SIG-M5 treated with dmso at 0.1 percent for 504 hours (cell line): ENCODE results near the gene SERPINB11.
"Not testable (repeated sequence)": the region's sequence is repeated elsewhere in the genome, so short reads cannot be mapped to it uniquely, and the experiment has no call there.

ENCODE experiments used
- DNase-seq: peaks from one replicate; lab custom pipeline; 2025; ENCODE audit not compliant: unreplicated experiment; lab: John Stamatoyannopoulos, UW

The SERPINB11 gene

GRCh38 chr18:63725682-63726480 lies 23.1 kb downstream of the SERPINB11 start:
- no peak for DNase-seq

DNA sequence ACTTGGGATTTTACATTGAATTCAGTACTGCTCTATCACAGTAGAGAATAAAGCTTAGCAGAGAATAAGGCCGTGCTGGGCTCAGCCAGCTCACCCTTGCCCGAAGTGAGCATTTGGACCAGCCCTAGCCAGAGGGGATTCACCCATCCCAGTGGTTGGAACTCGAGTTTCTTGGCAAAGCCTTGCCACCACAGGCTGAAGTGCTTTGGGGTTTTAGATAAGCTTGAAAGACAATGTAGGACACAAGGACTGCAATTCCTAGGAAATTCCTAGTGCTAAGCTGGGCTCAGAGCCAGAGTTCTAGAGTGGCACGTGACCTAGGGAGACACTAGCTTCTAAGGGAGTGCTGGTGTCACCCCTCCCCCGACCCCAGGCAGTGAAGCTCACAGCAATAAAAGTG lies 28.0 kb downstream of the SERPINB11 start:
- no peak for DNase-seq

DNA sequence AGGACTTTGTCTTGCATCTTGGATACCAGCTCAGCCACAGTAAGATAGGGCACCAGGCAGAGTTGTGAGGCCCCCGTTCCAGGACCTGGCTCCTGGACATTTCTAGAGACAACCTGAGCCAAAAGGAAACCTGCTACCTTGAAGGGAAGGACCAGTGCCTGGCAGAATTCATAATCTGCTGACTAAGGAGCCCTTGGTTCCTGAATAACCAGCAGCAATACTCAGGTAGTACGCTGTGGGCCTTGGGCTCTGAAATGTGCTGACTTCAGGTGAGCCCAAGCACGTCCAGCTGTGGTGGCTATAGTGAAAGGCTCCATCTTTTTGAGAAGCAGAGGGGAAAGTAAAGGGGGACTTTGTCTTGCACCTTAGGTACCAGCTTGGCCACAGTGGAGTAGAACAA lies 28.5 kb downstream of the SERPINB11 start:
- no peak for DNase-seq

DNA sequence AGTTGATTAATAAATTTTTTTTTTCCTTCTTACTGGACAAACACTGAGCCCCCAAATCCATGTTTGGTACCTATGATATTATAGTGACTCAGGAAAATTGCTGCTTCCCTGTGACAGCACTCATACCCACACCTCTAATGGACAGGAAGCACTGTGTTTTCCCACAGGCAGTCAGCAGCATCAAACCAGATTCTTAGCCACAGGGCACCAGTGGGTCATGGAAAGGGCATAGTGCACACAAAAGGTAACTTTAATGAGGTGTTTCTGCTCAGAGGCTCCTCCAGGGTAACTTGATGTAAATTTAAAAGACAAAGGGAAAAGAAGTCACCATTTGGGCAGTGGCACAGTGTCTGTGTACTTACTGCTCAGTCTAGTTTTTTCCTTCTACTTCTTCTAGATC lies 34.1 kb downstream of the SERPINB11 start:
- DNase-seq: no peak

GRCh38 chr18:63741769-63742168 lies 39.0 kb downstream of the SERPINB11 start:
- DNase-seq: no peak

- DNase-seq: no peak
These were observed 44.2 kb downstream of the SERPINB11 start for GRCh38 chr18:63747006-63747405.

DNA sequence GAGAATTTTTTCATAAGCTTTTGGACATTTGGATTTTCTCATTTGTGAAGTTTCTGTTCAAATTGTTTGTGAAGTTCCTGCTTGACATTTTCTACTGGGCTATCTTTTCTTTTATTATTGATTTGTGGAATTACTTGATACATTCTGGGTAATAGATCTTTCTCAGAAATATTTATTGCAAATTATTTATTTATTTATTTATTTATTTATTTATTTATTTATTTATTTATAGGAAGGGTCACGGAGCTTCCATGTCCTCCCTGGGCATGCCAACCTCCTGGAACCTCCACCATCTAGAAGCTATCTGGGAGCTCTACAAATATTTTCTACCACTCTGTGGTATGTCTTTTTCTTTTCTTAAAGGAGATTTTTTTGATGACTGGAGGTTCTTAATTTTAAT lies 46.7 kb downstream of the SERPINB11 start:
- no peak for DNase-seq

DNA sequence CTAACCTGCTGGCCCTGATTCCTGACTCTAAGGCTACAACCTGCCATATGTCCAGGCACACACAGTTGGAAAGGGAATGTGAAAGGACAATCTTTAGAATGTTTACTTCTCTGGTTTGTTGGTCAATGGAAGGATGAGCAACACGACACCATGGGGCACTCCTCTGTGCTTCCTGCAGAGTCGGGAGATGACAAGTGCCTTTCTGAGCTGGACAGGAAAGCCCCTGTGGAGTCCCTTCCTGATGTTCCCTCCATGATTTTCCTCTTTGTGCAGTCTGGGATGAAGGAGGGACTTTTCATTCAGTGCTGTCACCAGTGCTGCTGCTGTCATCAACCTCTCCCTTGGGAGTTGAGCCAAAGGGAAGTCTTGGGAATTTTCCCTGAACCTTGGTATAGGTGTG lies 49.9 kb downstream of the SERPINB11 start:
- DNase-seq: no peak

- DNase-seq: no peak
These were observed 50.9 kb downstream of the SERPINB11 start for GRCh38 chr18:63753676-63754075.

GRCh38 chr18:63757541-63757940 lies 54.8 kb downstream of the SERPINB11 start:
- no peak for DNase-seq

DNA sequence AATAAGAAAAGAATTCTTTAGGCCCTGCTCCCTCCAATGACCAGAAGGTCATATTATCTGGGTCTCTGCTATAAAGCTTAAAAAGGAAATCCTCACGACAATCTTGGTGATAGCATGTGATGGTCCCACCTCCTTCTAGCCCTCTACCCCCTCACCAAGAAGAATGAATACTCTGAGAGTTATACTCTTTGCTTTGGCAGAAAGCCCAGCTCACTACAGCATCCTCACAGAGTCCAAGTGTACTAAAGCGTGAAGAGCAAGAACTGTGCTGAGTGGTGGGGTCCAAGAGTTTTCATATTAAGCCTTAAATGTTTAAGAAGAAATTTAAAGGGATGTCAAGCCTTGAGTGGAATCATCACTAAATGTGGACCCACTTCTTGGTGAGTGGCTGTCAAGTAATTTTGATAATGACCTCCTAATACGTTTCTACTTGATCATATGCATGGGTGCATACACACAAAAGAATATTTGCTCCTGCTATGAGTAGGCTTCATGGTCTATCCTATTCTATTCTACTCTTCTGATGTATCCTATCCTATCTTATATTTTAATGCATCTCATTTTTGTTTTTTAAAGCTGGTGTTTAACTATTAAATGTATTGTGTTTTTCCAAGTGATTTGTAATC lies 56.0 kb downstream of the SERPINB11 start:
- no peak for DNase-seq

DNA sequence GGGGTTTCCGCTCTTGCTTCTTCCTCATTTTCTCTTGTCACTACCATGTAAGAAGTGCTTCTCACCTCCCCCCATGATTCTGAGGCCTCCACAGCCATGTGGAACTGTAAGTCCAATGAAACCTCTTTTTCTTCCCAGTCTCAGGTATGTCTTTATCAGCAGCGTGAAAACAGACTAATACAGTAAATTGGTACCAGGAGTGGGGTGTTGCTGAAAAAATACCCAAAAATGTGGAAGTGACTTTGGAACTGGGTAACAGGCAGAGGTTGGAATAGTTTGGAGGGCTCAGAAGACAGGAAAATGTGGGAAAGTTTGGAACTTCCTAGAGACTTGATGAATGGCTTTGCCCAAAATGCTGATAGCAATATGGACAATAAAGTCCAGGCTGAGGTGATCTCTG lies 57.0 kb downstream of the SERPINB11 start:
- not testable (repeated sequence) for DNase-seq

- no peak for DNase-seq
These were observed 59.8 kb downstream of the SERPINB11 start for GRCh38 chr18:63762518-63762917.

DNA sequence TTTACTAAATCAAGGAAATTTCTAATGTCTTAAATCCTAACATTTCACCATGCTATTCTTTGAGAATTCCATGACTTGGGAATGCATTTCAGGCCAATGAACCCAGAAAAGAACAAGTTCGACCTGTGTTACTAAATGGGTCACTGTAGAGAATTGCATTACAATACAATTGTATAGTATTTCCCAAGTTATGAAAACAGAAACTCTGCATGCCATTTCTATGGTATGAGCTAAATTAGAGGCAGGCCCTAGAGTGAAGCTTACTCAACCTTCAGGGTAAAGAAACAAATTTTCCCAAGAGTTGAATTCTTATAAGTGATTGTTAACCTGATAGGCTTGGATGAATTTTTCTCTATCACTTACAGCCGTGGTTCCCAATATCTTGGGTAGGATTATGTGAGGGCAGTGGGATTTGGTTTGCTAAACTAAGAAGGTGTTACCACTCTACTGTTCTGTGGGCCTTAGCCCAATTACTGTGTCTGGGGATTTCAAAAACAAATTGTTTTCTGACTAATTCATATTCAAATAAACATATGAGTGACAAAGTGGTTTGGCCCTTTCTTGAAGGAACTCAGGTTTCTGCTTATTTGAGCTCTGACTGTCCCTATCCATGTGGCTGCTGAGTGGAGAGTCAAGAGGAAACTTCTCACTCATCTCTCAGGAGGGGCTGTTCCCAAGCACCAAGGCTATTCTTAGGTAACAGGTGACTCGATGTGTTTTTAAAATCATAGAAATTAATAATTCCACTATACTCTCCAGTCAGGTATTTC lies 61.3 kb downstream of the SERPINB11 start:
- DNase-seq: no peak

- no peak for DNase-seq
These were observed 63.1 kb downstream of the SERPINB11 start for GRCh38 chr18:63765837-63766236.
